Measurements from ENCODE around the gene EPHA3. TPM values are rescaled to one million over a fixed set of nuclear protein-coding genes. Genes with fewer than 3 reads are reported as not detected.

Gene EPHA3
- total and polyA plus RNA-seq, 12 donors: 1.3 to 7.5 (median 4.4) TPM

DNA sequence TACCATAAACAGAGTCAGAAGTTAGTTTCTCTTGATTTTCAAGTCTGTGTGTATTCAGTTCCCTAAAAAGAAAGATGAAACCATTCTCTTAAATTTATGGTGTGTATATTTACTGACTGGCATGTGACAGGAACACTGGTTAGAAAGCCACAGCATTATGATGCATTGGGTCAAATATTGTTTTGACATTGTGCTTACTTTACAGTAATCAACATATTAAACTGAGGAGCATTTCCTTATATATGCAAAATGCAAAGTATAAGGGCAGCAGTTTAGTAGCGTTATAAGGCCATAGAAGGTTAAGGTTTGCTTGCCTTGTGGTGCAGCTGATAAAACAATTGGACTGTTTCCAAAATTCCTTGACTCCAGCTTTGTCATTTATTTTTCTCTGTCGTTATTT, 72.9 kb downstream of the EPHA3 start:
- DNase-seq (no peak), ATAC-seq (peak in 1 of 8 donors; percentile 34)
- H3K4me1 ChIP-seq: peaks cover 0 to 24% (median 0%) of the 10 kb centered on the region in 9 donors
- H3K4me3 ChIP-seq: peak overlapping the region in 1 of 10 donors; percentile 11
- intact Hi-C loops (cut with DNase I): no loop called here
- no peaks in the 10 kb centered on the region for H3K36me3 ChIP-seq
- H3K27me3 ChIP-seq: no peaks in the 10 kb centered on the region
- peak overlapping the region in 4 of 10 donors; percentile 10 to 36 (median 28) for H3K27ac ChIP-seq
- 6 to 8% methylated on average over 2 of the region's 2 CpGs for WGBS, 2 donors
- TF ChIP-seq, protein P1, sequence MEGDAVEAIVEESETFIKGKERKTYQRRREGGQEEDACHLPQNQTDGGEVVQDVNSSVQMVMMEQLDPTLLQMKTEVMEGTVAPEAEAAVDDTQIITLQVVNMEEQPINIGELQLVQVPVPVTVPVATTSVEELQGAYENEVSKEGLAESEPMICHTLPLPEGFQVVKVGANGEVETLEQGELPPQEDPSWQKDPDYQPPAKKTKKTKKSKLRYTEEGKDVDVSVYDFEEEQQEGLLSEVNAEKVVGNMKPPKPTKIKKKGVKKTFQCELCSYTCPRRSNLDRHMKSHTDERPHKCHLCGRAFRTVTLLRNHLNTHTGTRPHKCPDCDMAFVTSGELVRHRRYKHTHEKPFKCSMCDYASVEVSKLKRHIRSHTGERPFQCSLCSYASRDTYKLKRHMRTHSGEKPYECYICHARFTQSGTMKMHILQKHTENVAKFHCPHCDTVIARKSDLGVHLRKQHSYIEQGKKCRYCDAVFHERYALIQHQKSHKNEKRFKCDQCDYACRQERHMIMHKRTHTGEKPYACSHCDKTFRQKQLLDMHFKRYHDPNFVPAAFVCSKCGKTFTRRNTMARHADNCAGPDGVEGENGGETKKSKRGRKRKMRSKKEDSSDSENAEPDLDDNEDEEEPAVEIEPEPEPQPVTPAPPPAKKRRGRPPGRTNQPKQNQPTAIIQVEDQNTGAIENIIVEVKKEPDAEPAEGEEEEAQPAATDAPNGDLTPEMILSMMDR (IDR thresholded peaks at IDR 0.05): no peak
- no peaks in the 10 kb centered on the region for H3K9me3 ChIP-seq

DNA sequence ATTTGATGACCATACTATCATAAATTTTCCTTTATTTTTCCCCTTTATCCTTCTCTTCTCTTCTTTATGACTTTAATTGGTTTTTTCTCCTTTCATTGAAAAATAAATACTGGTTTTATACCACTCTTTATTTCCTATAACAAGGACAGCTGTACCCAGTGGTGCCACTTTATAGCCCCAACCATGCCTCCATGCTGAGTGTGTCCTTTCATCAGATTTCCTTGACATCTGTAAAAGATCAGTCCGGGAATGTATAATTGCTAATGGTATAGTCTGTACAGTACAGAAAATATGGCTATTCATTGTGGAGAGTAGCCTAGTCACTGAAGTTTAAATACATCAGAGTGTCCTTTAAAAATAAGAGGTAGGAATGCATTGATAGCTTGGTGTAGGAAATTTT, 74.6 kb downstream of the EPHA3 start:
- 95 to 98% methylated on average over 1 of the region's 1 CpG for WGBS, 2 donors
- no peaks in the 10 kb centered on the region for H3K9me3 ChIP-seq
- intact Hi-C loops (cut with DNase I): no loop called here
- DNase-seq: no peak
- no peaks in the 10 kb centered on the region for H3K27me3 ChIP-seq
- no peak overlapping the region for H3K4me3 ChIP-seq
- no peak for ATAC-seq
- H3K4me1 ChIP-seq: peaks cover 0 to 29% (median 0%) of the 10 kb centered on the region in 9 donors
- no peaks in the 10 kb centered on the region for H3K36me3 ChIP-seq
- H3K27ac ChIP-seq: no peak overlapping the region
- TF ChIP-seq, protein P1 (IDR thresholded peaks at IDR 0.05): no peak

DNA sequence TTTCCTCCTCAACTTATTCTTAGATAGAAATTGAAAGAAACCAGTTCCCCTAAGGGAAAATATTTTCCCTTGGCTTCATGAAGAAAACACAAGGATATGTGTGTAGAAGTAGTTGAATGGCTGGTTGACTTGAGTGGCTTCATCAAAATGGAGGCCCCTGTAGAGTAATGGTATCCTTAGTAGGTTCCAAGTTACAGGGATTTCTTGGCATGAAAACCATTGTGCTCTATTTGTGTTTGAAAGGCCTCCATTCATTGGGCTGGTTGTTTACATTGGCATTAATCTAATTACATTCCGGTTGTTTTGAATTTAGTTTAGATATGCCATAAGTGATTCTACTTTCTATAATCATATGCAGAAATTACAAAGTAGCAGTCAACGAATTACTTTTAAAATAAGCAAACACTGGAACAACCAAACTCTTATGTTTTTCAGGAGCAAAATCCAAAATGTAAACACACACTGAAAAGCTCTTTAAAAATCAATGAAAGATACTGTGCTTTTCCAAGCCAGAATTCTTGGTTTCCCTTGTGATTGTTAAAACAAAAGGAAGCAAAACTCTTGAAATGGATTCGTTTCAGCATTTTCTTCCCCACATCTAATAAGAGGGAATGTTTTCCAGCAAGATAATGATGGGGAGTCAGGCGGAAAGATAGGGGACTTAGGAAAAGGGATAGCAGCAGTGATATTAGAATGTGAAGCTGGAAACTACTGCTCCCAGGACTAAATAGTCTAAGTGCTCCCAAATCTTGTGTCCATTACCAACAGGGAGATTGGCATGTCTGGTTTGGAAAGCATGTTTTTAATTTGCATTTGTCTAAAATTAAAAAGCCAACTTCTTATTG, 77.0 kb downstream of the EPHA3 start:
- Histone ChIP-seq H3K4me1 (peaks cover 0 to 29% (median 0%) of the 10 kb centered on the region in 9 donors), H3K27ac (peak overlapping the region in 2 of 10 donors; percentile 20 to 51), H3K36me3 (no peaks in the 10 kb centered on the region), H3K9me3 (no peaks in the 10 kb centered on the region), H3K27me3 (no peaks in the 10 kb centered on the region), H3K4me3 (no peak overlapping the region)
- ATAC-seq (no peak), DNase-seq (no peak)
- TF ChIP-seq, protein P1 (IDR thresholded peaks at IDR 0.05): no peak
- WGBS, 2 donors: 47 to 52% methylated on average over 4 of the region's 4 CpGs
- intact Hi-C loops (cut with DNase I): no loop called here

DNA sequence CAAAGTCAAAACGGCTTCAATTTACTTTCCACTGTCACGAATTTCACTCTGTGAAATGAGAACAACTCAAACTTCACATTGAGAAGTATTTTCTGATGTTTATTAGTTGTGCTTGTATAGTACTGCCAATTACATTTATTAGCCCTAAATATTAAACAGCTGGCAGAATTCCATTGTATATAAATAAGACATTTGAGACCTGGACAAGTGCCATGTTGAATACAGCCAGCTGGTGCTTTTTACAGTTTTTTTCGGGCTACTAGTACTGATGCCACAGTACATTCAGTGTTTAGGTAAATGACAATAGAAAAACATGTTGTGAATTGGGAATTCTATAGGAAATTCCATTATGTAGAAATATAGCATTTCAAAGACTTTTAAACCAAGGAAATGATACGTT, 79.0 kb downstream of the EPHA3 start:
- H3K9me3 ChIP-seq: no peaks in the 10 kb centered on the region
- TF ChIP-seq, protein P1 (IDR thresholded peaks at IDR 0.05): no peak
- no peaks in the 10 kb centered on the region for H3K36me3 ChIP-seq
- 85 to 87% methylated on average over 4 of the region's 4 CpGs for WGBS, 2 donors
- peak overlapping the region in 1 of 10 donors; percentile 51 for H3K27ac ChIP-seq
- peaks cover 0 to 13% (median 0%) of the 10 kb centered on the region in 9 donors for H3K4me1 ChIP-seq
- DNase-seq (no peak), ATAC-seq (no peak)
- intact Hi-C loops (cut with DNase I): no loop called here
- no peak overlapping the region for H3K4me3 ChIP-seq
- H3K27me3 ChIP-seq: no peaks in the 10 kb centered on the region
